Measurements from ENCODE around the gene FTSJ1. TPM values are rescaled to one million over a fixed set of nuclear protein-coding genes. Genes with fewer than 3 reads are reported as not detected.

The FTSJ1 gene
- total RNA-seq, 1 donor from 2014 or later, result 32.2 TPM

DNA sequence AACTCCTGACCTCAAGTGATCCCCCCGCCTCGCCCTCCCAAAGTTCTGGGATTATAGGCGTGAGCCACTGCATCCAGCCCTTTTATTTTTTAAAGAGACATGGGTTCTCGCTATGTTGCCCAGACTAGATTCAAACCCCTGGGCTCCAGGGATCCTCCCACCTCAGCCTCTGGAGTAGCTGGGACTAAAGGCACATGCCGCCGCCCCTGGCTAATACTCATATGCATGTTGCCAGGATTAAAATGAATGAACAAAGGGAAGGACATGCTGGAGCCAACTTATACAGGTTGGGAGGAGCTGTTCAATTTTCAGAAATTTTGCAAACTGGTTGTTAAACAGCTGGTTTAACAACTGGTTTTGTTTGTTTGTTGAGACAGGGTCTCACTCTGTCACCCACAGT, 1.4 kb upstream of the FTSJ1 start:
- no peak overlapping the region for H3K9ac ChIP-seq
- peaks cover 15% of the 10 kb centered on the region for H3F3A ChIP-seq (ENCODE audit: low read depth)
- peaks cover 22% of the 10 kb centered on the region for H3K79me2 ChIP-seq (ENCODE audit: low read depth)
- H2AFZ ChIP-seq (replicated peaks), result no peak overlapping the region
- Mint-ChIP-seq H3K27me3 (ENCODE audit: insufficient read depth, low read depth) (peaks cover 5% of the 10 kb centered on the region), H3K4me1 (peaks cover 36% of the 10 kb centered on the region), H3K9me3 (peaks cover 20% of the 10 kb centered on the region), H3K36me3 (peaks cover 3% of the 10 kb centered on the region), H3K4me3 (peak overlapping the region; percentile 91), H3K27ac (no peak overlapping the region)
- no peak overlapping the region for H3K27ac ChIP-seq
- no peaks in the 10 kb centered on the region for H4K20me1 ChIP-seq (ENCODE audit: low read depth)
- H3K4me2 ChIP-seq, result peak overlapping the region; percentile 81
- no peak for TF ChIP-seq CTCF (IDR thresholded peaks at IDR 0.05)
- TF ChIP-seq EZH2 (IDR thresholded peaks at IDR 0.05), result no peak
- no peak for TF ChIP-seq EZH2phosphoT487 (IDR thresholded peaks at IDR 0.05)
- no peaks in the 10 kb centered on the region for H3K9me3 ChIP-seq (ENCODE audit: low read depth)
- H3K4me3 ChIP-seq, result no peak overlapping the region
- H3K36me3 ChIP-seq, result no peaks in the 10 kb centered on the region
- no peak for DNase-seq (ENCODE audit: low spot score)
- H3K27me3 ChIP-seq, result no peaks in the 10 kb centered on the region
- peaks cover 15% of the 10 kb centered on the region for H3K4me1 ChIP-seq

DNA sequence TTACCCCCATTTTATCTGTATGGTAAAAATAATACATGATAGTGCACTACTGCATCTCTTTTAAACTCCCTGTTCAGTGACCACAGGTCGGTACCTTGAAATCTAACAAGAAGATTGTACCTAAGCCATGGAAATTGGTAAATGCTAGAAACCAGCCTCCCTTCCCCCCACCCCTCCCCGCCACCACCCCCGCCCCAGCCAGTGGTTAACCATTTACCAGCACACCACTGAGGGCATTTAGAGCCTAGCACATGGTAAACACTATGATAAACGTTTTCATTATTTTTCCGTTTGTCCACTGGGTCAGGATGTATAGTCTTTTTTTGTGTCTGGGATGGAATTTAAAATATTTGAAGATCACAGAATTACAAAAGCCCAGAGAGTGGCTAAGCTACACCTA, 703 bp upstream of the FTSJ1 start:
- no peak overlapping the region for H3K27ac ChIP-seq
- H3K36me3 ChIP-seq, result no peaks in the 10 kb centered on the region
- H3F3A ChIP-seq (ENCODE audit: low read depth), result peaks cover 15% of the 10 kb centered on the region
- H3K4me2 ChIP-seq, result peak overlapping the region; percentile 81
- no peaks in the 10 kb centered on the region for H3K9me3 ChIP-seq (ENCODE audit: low read depth)
- Mint-ChIP-seq H3K4me3 (peak overlapping the region; percentile 91), H3K27ac (no peak overlapping the region), H3K36me3 (peaks cover 3% of the 10 kb centered on the region), H3K4me1 (peaks cover 36% of the 10 kb centered on the region), H3K9me3 (peaks cover 20% of the 10 kb centered on the region), H3K27me3 (ENCODE audit: insufficient read depth, low read depth) (peaks cover 5% of the 10 kb centered on the region)
- no peak for DNase-seq (ENCODE audit: low spot score)
- TF ChIP-seq CTCF (IDR thresholded peaks at IDR 0.05) (no peak), EZH2phosphoT487 (IDR thresholded peaks at IDR 0.05) (no peak), EZH2 (IDR thresholded peaks at IDR 0.05) (no peak)
- H2AFZ ChIP-seq (replicated peaks), result peak overlapping the region; percentile 86
- H4K20me1 ChIP-seq (ENCODE audit: low read depth), result no peaks in the 10 kb centered on the region
- H3K4me3 ChIP-seq, result peak overlapping the region; percentile 62
- H3K27me3 ChIP-seq, result no peaks in the 10 kb centered on the region
- peaks cover 15% of the 10 kb centered on the region for H3K4me1 ChIP-seq
- H3K9ac ChIP-seq, result no peak overlapping the region
- peaks cover 22% of the 10 kb centered on the region for H3K79me2 ChIP-seq (ENCODE audit: low read depth)

DNA sequence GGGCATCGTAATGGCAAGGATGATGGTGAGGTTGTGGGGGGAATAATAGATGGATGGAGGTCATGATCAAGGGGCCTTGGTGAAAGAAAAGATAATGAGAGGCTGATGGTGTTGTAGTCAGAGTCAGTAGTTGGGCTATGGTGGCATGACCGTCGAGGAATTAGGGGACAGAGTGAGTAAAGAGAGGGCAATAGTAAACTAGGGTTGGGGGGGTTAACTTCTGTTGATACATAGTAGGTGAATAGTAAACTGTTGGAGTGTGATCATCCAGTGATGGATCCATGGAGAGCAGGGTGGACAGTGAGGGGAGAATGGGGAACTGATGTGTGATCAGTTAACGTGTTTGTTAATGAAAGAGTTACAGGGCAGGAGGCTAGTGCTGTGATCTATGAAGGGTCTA, 920 bp downstream of the FTSJ1 start:
- peaks cover 31% of the 10 kb centered on the region for H3K4me1 Mint-ChIP-seq
- H3K9ac ChIP-seq, result no peak overlapping the region
- no peak for DNase-seq (ENCODE audit: low spot score)
- peak overlapping the region; percentile 81 for H3K4me2 ChIP-seq
- peaks cover 5% of the 10 kb centered on the region for H3K27me3 Mint-ChIP-seq (ENCODE audit: insufficient read depth, low read depth)
- peak overlapping the region; percentile 91 for H3K4me3 Mint-ChIP-seq
- no peak overlapping the region for H3K27ac Mint-ChIP-seq
- H3K4me3 ChIP-seq, result peak overlapping the region; percentile 62
- no peaks in the 10 kb centered on the region for H3K27me3 ChIP-seq
- no peaks in the 10 kb centered on the region for H4K20me1 ChIP-seq (ENCODE audit: low read depth)
- no peaks in the 10 kb centered on the region for H3K36me3 ChIP-seq
- no peak overlapping the region for H2AFZ ChIP-seq (replicated peaks)
- peaks cover 13% of the 10 kb centered on the region for H3K9me3 Mint-ChIP-seq
- H3K79me2 ChIP-seq (ENCODE audit: low read depth), result peaks cover 22% of the 10 kb centered on the region
- no peak overlapping the region for H3K27ac ChIP-seq
- H3K4me1 ChIP-seq, result peaks cover 15% of the 10 kb centered on the region
- peaks cover 15% of the 10 kb centered on the region for H3F3A ChIP-seq (ENCODE audit: low read depth)
- no peaks in the 10 kb centered on the region for H3K9me3 ChIP-seq (ENCODE audit: low read depth)
- H3K36me3 Mint-ChIP-seq, result peaks cover 3% of the 10 kb centered on the region
- TF ChIP-seq EZH2 (IDR thresholded peaks at IDR 0.05) (no peak), EZH2phosphoT487 (IDR thresholded peaks at IDR 0.05) (no peak), CTCF (IDR thresholded peaks at IDR 0.05) (no peak)

Measured in neural progenitor cell (in vitro differentiated cells).